B cell (primary cell): ENCODE measurements around the gene WDR35.

Experiments
- EZH2 ChIP-seq: IDR thresholded peaks from 2 replicates; pipeline ENCODE4 v1.6.1; 2012; ENCODE audit warnings: borderline replicate concordance, low read depth, mild to moderate bottlenecking, moderate library complexity, low read length; ENCODE audit not compliant: insufficient read depth, poor library complexity, severe bottlenecking
- TF ChIP-seq, protein P1 (sequence below): fragments of 200-600 bp; IDR thresholded peaks from one replicate; pipeline ENCODE4 v1.8.0; 2022; ENCODE audit warnings: antibody characterized with exemption, mild to moderate bottlenecking

DNA sequence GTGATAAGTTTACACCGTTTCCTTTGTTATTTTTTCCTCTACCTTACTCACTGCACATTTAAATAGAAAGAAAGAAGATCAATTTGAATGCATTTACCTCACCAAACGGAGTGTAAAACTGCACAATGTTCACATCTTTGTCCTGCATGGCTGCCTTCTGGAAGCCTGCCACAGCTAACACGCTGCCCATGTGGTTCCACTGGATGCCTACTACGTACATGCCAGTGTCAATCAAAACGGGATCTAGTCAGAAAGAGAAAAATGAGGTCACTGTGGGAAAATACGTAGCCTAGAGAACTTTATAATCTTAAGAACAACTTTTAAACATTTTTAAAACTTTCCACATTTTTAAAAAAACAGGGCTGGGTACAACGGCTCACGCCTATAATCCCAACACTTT, 16.4 kb downstream of the WDR35 start:
- TF ChIP-seq, protein P1, sequence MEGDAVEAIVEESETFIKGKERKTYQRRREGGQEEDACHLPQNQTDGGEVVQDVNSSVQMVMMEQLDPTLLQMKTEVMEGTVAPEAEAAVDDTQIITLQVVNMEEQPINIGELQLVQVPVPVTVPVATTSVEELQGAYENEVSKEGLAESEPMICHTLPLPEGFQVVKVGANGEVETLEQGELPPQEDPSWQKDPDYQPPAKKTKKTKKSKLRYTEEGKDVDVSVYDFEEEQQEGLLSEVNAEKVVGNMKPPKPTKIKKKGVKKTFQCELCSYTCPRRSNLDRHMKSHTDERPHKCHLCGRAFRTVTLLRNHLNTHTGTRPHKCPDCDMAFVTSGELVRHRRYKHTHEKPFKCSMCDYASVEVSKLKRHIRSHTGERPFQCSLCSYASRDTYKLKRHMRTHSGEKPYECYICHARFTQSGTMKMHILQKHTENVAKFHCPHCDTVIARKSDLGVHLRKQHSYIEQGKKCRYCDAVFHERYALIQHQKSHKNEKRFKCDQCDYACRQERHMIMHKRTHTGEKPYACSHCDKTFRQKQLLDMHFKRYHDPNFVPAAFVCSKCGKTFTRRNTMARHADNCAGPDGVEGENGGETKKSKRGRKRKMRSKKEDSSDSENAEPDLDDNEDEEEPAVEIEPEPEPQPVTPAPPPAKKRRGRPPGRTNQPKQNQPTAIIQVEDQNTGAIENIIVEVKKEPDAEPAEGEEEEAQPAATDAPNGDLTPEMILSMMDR: no peak
- TF ChIP-seq EZH2: no peak
